GM19372 (cell line): ENCODE results near the gene LRGUK.
A peak's percentile ranks its signal among the peaks of the same experiment; 100 is the strongest.
"Not testable (repeated sequence)": the region's sequence is repeated elsewhere in the genome, so short reads cannot be mapped to it uniquely, and the experiment has no call there.

Source experiments
- ATAC-seq: cut with Tn5 transposase; IDR thresholded peaks from one replicate; pipeline ENCODE4 v1.9.1; 2021; ENCODE audit warnings: mild to moderate bottlenecking, low read depth, moderate library complexity; ENCODE audit not compliant: unreplicated experiment

The LRGUK gene

DNA sequence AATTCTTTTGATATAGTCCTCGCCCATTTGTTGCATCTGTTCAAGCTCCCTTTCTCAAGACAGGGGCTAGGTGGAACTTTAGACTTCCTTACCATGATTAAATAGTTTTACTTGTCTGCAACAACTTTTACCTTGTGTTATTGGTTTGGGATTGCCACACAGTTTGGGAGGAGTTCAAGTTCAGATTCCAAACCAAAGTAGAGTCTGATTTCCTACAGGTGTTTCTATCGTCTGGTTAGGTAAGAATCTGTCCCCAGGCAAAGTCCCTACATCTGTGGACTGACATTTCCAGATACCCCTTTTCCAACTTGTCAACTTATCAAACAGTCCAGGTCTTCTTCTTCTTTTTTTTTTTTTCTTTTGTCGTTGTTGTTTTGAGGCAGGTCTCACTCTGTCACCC lies 93.1 kb downstream of the LRGUK start:
- no peak for ATAC-seq

DNA sequence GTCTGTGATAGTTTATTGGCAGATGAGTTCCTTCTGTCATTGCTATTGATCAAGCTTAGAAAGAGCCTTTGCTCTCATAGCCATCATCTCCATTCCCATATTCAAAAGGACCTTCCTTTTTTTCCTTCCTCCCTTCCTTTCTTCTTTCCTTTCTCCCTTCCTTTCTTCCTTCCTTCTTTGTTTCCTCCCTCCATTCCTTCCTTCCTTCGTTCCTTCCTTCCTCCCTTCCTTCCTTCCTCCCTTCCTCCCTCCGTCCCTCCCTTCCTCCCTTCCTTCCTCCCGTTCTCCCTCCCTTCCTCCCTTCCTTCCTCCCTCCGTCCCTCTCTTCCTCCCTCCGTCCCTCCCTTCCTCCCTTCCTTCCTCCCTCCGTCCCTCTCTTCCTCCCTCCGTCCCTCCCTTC lies 104.2 kb downstream of the LRGUK start:
- not testable (repeated sequence) for ATAC-seq

DNA sequence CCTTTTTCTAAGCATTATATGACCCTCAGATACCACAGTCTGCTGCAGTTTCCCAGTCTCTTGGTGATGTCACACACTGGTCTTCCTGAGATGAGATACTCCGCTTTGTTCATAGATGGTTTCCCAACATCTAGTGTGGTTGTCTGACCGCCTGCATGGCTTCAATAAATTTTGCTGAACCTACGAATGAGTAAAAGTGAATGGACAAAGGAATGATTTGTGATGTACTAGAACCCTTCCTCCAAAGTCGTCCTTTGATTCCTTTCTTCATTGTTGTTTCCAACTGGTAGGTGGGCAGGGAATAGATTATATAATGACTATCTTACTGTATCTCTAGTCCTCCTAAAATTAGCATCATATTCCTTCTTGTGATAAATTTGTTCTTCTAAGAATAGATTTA lies 107.1 kb downstream of the LRGUK start:
- ATAC-seq, result no peak

DNA sequence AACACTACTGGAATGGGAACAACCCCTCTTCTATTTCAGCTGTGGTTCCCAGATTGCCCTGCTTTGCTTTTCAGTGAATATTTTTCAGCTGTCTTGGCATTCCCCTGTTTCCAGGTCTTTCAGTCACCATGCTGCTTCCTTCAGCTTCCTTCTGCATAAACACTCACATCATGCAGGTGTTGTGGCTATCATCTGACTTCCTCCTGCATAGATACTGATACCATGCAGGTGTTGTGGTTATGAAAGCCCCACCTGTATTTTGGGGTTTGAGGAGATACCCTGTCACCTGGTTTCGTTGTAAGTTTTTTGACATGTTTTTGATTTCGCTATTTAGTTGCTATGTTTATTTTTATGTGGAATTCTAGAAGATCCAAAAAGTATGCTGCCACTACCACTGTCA lies 118.1 kb downstream of the LRGUK start:
- no peak for ATAC-seq

DNA sequence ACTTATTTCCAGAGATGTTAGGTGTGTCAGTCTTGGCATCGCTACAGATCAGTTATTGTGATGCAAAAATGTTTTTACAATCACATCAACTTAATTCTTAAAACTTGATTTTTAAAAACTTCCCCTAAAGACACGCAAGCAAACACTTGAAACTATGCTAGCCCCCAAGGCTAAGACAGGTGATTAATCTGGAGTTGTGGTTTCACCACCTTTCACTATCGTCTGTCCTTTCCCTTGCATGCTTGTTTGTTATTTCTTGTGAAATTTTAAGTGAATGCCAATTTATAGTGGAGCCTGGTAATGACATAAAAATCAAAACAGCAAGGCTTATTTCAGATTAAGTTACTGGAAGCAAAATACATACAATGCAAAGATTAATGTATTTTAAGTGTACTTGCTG lies 119.2 kb downstream of the LRGUK start:
- no peak for ATAC-seq

DNA sequence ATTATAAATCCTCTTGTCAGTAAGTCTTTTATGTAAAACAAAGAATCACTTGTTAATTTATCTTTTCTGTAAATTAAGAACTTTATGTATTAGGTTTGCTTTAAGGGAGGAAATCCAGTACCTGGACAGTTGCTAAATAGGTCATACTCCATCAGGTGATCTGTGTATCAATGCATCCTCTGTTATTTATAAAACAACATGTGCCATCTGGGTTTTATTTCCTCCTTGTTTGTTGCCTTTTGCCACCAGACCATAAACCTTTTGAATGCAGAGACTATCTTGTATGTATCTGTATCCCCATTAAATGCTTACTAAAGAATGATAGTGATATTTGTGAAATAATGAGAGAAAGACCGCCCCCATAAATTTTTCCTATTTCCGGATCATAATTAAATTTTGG lies 119.6 kb downstream of the LRGUK start:
- no peak for ATAC-seq

DNA sequence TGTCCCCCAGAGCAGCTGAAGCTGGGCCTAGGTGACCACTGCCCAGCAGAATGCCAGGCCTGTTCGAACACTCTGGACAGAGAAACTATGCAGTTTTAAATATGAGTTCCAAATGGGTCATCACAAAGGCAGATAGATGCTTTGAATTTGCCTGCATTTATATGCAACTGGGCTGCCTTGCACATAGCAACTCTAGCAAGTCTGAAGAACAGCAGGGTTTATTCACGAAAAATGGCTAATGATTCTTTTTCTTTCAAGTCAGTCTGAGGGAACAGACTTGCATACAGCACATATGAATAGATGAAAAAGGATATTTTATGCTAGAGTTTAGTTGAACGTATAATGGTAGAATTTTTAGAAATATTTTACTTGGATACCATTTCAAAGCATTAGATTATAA lies 121.1 kb downstream of the LRGUK start:
- ATAC-seq, result no peak

DNA sequence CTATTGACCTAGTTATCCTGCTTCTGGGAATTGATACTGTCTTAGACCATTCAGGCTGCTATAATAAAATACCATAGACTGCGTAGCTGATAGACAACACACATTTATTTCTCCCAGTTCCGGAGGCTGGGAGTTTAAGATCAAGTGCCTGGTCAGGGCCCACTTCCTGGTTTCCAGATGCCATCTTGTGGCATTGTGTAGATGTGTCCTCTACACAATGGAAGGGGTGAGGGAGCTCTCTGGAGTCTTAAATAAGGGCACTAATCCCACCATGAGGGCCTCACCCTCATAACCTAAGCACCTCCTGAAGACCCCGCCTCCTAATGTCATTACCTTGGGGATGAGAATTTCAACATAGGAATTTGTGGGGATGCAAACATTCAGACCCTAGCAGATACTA lies 127.2 kb downstream of the LRGUK start:
- no peak for ATAC-seq

DNA sequence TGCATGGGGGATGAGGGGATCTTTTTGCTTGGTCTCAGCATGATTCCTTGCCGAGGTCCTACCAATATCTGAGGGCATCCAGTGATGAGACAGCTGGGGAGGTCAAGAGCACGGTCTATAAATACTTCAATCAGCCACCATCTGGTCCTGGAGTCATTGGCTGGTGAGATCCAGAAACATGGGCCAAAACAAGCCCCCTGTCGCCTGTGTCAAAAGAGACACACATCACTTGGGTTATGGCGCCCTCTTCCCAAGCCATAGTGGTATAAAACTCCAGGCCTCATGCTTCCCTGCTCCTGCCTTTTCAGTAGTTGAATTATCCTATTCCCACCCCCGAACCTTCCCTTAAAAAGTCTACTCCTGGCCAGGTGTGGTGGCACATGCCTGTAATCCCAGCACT lies 128.7 kb downstream of the LRGUK start:
- ATAC-seq, result no peak

DNA sequence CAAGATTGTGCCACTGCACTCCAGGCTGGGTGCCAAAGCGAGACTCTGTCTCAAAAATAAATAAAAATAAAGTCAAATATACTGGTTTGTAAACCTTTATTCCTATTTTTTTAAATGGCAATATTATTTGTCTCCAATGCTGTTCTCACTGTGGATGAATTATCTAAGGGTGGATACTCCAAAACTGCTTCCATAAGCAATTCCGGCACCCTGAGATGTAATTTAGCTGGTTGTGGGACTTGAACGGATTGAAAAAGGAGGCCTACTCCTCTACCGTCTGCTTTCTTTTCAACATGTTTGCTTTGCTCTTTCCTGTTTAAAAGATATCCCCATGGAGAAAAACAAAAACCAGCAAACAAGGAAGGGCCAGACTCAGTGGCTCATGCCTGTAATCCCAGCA lies 135.2 kb downstream of the LRGUK start:
- ATAC-seq, result no peak

DNA sequence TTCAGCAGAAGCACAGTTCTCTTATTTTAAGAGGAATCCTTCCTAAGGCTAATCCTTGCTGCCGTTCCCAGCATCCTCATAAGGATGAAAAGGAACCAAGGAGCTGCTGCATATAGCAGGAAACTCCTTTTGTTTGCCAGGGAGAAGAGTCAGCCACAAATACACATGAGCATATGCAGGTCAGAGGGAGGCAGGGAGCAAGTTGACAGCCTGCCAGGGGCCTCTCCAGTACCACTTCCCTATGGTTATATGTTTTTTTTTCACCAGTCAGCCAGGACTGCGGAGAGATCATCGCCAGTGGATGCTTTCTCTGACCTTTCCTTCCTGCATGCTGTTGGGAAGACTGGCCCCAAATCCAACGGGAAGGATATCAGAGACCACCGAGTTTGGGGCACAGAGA lies 149.8 kb downstream of the LRGUK start:
- ATAC-seq, result no peak

DNA sequence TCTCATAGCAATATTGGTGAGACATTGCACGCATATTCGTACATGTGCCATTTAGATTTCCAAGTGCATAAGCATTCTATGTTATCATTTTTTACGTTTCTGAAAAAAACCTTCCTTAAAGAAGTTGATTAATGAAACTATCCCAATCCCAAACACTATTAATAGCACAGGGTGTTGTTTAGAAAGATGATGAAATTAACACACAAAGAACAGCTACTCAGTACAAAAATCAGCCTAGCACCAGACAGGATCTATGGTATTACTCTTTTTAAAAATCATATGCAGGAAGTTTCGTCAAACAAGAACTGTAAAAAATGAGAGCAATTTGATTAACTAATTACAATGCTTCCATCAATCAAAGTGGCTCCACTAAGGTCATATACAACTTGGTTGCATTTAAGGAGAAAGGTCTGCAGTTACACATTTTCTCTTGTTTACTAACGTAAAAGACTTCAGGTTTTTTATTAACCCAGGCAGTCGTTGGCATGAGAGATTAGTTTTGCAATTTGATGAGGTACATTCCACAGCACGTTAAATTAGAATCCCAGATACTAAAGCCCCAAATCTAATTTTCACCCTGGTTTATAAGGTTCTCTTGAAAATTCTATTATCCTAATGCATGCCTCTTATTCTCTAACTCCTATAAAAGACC lies 151.5 kb downstream of the LRGUK start:
- ATAC-seq, result no peak

DNA sequence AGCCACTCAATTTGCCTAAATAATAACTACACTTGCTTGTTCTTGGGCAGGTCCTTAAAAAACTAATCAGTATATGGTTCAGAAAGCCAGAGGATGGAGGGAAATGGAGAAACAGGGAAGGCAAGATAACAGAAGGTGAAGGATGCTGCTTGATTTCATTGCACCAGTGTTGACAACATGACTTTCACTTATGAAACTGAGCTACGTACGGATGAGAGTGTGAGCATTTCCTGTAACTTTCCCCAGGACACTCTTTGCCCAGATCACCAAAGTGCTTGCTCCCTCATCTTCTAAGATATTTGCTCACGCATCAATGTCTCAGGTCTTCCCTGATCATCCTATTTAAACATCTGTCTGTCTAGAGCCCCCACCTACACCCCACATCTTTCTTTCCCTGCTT lies 152.2 kb downstream of the LRGUK start:
- ATAC-seq, result no peak

DNA sequence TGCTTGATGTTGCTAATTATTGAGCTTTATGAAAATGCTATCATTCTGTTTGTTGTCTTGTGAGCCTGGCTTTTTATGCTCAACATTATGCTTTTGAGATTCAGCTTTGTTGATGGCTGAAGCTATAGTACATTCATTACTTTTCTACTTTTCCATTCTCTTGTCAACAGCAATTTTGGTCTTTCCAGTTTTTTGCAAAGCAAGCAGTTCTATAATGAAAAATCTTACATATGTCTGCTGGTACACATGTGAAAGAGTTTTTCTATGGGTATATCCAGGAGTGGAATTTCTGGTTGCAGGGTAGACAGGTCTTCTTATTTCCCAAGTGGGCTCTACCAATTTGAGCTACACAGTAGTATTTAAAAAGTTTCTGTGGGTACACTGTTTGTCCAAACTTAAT lies 152.8 kb downstream of the LRGUK start:
- ATAC-seq, result no peak

DNA sequence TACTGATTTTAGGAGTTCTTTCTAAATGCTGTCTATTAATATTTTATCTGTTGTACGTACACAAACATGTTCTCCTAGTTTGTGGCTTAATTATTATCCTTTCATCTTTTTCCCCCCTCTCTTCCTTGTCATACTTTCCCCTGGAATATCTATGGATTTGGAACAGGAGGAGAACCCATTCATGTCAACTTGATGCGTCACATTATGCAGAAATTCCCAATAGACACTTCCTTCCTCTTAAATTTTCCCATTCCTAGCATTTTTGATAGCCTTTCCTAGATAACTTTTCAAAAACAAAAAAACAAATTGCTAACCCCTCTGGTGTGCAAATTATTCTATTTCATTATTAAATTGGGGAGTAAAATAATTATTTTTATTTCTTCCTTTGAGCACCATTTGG lies 153.4 kb downstream of the LRGUK start:
- ATAC-seq, result no peak

DNA sequence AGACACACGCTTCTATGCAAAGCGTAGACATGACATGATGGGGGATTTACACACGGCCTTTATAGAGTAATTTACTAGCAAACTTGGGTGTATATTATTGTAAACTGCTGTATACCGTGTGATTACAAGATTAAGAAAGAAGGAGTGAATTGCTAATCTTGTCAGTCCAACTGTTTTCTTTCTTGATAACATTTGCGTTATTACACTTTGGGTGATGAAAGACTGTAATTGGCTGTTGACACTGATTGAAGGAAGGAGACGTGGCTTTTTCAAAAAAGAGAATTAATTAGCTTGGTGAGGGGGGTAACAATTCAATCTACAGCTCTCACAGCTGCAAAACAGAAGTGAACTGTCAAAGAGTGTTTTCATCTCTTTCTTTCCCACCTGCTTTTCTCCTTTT lies 156.9 kb downstream of the LRGUK start:
- no peak for ATAC-seq

DNA sequence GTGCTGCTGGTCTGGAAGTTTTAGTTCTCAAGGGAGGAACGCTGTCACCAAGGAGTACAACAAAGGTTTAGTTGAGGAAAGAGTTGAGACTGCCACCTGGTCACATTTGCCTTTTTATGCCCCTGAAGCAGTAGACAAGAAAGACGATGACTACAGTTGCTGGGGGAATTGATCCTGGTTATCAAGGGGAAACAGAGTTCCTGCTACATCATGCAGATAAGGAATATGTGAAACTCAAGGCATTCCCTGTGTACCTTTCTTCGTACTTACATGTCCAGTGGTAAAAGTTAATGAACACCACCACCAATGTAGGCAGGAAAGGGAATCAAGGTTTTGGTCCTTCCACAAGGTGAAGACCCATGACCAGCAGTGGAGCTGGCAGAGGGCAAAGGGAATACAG lies 157.8 kb downstream of the LRGUK start:
- ATAC-seq, result no peak

DNA sequence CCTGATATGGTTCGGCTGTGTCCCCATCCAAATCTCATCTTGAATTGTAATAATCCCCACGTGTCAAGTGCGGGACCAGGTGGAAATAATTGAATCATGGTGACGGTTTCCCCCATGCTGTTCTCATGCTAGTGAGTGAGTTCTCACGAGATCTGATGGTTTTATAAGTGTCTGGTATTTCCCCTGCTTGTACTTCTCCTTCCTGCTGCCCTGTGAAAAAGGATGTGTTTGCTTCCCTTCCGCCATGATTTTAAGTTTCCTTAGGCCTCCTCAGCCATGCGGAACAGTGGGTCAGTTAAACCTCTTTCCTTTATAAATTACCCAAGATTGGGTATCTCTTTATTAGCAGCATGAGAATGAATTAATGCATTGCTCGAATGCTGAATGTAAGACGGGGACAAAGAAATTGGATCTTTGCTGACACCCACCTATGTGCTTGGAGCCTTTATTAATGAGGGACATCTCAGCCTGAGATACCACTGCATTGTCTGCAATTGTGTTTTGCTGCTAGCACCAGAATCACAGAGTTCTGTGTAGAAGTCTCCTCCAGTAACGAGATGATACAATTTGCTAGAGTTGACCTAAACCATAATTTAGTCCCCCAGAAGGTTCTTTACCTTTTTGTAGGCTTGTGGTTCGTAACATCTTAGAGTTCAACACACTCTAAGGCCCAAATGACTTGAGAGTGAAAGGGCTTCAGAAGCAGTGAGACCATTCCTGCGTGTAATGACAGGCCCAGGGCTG lies 160.9 kb downstream of the LRGUK start:
- no peak for ATAC-seq

DNA sequence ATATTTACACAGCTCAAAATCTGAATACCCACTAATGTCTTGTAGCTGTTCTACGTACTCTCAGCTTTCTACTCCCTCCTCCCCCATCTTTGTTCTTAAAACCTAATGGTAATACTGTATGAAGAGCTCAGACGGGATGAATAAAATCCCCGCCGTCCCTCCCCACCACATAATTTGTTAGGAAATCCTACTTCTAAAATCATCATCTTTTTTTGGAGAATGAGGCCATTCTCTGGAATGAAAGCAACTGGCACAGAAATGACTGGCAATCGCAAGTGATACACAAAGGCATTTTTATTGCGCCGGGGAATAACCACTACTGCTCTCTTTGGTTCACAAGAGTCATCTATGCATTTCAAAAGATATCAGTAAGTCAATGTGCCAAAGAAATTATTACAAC lies 162.3 kb downstream of the LRGUK start:
- ATAC-seq, result no peak

DNA sequence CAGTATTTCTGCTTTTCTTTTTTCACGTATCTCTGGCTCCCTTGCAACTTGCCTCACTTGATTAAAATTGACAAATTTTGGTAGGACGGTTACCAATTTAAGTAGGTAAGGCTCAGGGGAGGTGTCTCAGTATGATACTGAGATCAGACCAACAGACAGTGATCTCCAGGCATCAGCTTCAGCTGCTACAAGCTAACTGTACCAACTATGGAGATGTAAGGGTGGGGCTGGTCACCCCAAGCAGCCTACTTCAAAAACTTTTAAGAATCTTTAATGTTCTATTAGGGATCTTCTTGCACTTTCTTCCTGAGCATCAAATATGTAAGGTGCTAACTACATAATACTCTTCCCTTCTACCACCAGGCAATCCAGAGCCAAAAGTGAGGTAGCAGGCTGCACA lies 162.7 kb downstream of the LRGUK start:
- ATAC-seq, result no peak

DNA sequence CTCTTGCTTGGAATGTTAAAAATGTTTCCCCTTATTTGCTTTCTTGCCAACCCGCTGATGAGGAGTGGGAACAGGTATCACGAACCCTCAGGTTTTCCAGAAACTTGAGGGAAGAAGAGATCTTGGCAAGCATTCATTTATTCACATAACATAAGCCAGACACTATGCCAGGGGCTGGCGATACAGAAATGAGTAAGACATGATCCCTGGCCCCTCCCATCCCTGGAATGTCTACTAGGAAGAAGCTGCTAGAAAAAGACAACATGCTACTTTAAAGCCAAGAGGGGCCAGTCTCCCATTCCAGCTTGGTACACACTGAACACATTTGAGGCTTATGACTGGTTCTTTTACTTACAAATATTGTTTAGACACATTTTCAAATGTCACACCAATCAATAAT lies 163.1 kb downstream of the LRGUK start:
- ATAC-seq, result no peak

DNA sequence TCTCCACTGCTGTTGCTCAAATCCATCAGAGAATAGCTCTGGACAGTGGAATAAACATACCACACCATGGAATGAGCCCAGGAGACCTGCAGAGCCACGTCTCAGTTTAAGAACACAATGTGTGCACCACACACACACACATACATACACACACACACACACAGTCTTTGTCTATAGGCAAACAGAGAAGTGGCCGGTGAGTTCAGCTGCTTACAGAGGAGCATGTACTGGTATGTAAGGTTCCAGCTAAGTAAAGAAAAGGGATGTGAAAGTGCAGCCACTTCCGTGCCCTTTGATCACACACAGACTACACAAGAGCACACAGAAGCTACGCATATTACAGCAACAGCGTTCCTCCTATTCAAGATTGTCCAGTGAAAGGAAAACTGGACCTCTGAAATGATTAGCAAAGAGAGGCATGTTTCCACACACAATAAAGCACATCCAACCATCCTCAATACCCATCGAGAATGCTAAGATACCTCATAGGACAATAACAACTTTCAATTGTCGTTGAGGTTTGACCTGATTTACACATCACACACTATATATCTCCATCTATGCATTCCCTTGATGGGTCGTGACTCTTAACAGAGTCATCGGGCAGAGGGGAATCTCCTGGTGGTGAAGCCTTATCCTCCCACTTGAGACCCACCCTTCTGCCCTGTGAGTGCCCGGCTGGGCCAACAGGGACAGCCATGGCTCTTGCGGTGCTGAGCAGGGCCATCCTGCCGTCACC lies 166.0 kb downstream of the LRGUK start:
- ATAC-seq, result peak; percentile 100
